Pancreas (tissue), 10 donors: ENCODE results near the gene SGCA. TPM values are rescaled to one million over a fixed set of nuclear protein-coding genes. Genes with fewer than 3 reads are reported as not detected.

Source experiments
- ATAC-seq, 4 donors: fragments of 200-7000 bp; cut with Tn5 transposase; one replicate each; pipeline versions ENCODE4 v1.8.0 to v1.9.1; 2020; ENCODE audit warnings: mild to moderate bottlenecking in 4 of 4, moderate library complexity in 4 of 4
- DNase-seq, 6 donors: peaks; one replicate each; pipeline ENCODE4 v3.0.0-alpha.2; 2020
- FAIRE-seq: peaks from 2 replicates; lab custom pipeline; 2012; peaks lifted over from hg19 to GRCh38; lab: Jason Lieb, UNC
- H3K27ac ChIP-seq, 4 donors: fragments of 200-600 bp; sonication (generic); 1 replicate in 3 of 4; 2 replicates in 1 of 4; pipeline versions ENCODE4 v1.5.0 to v1.8.0; 2020
- H3K27me3 ChIP-seq, 4 donors: fragments of 200-600 bp; one replicate each; pipeline ENCODE4 v1.8.0; 2021
- H3K36me3 ChIP-seq, 3 donors: fragments of 200-600 bp; sonication (generic) in 1 of 3; one replicate each; pipeline versions ENCODE4 v1.5.0 to v1.8.0; 2020 to 2021
- H3K4me1 ChIP-seq, 3 donors: fragments of 200-600 bp; one replicate each; pipeline ENCODE4 v1.8.0; 2021
- H3K4me3 ChIP-seq, 4 donors: fragments of 200-600 bp; sonication (generic) in 2 of 4; one replicate each; pipeline versions ENCODE4 v1.5.0 to v1.8.0; 2020 to 2021
- H3K9me3 ChIP-seq, 4 donors: fragments of 200-600 bp; one replicate each; pipeline ENCODE4 v1.8.0; 2021
- CTCF ChIP-seq, 4 donors: fragments of 200-600 bp; sonication (generic) in 3 of 4; IDR thresholded peaks; one replicate each; pipeline versions ENCODE4 v1.5.0 to v1.8.0; 2021; ENCODE audit warnings: antibody characterized with exemption in 4 of 4
- WGBS, 2 donors: extraction: QIAGEN DNeasy Blood & Tissue Kit; methylation state at CpG; one replicate each; pipeline ENCODE4 v1.1.7; 2013; 5-methylcytosine and 5-hydroxymethylcytosine counted together
- intact Hi-C, 3 donors: fragments of 100-400 bp; cut with DNase I; formaldehyde crosslinking; loops; one replicate each; pipeline versions ENCODE4 v1.11.1 to v1.14.2; 2022
- polyA plus RNA-seq, 2 donors: library from polyadenylated mRNA; stranded (reverse); fragments of 200-250 nt; gene quantifications; one replicate each; pipeline ENCODE4 v1.2.3, GENCODE V29; 2013
- total RNA-seq, 6 donors: library from RNA; stranded (reverse); fragmentation: NEBNext Ultra II Directional in 4 of 6; extraction: Animal tissue kit (Norgen Biotek cat#: 25700) in 4 of 6; gene quantifications; one replicate each; pipeline versions ENCODE4 v1.2.1 to v1.2.4, GENCODE V29; 2021 to 2023
- donor health status: healthy with polysubstance abuse.
- donor health status: DM: no; HTN: no; CAD: no; lungs with moderate emphysema.
- donor health status: DM: no; HTN: no; CAD: no.
- donor health status: control.
- donor health status: control.
- donor health status: Bipolar disorder and iron deficiency.
- donor health status: DM: yes; HTN: yes; CAD: no.
- donor health status: DM: no; HTN: no; CAD: no.
- donor health status: DM: no; HTN: no; CAD: no.
- donor health status: DM: yes; HTN: yes; CAD: no.

The SGCA gene
- total and polyA plus RNA-seq, 8 donors = 0.31 to 3.0 (median 1.1) TPM; not detected in 3

GRCh38 chr17:50127697-50128361 is 38.0 kb upstream of the SGCA start:
- intact Hi-C loops = no loop called here
- no peaks in the 10 kb centered on the region for H3K9me3 ChIP-seq
- WGBS, 2 donors = 75 to 85% methylated on average over 6 of the region's 6 CpGs
- no peak for TF ChIP-seq CTCF (IDR thresholded peaks at IDR 0.05)
- DNase-seq (no peak), ATAC-seq (no peak), FAIRE-seq (no peak)
- peaks cover 0 to 3% (median 2%) of the 10 kb centered on the region in 3 donors for H3K4me1 ChIP-seq
- H3K4me3 ChIP-seq = no peak overlapping the region
- no peaks in the 10 kb centered on the region for H3K36me3 ChIP-seq
- H3K27ac ChIP-seq = no peak overlapping the region
- H3K27me3 ChIP-seq = peaks cover 0 to 8% (median 0%) of the 10 kb centered on the region in 4 donors

GRCh38 chr17:50128441-50129352 is 37.1 kb upstream of the SGCA start:
- no peak for DNase-seq
- TF ChIP-seq CTCF (IDR thresholded peaks at IDR 0.05) = no peak
- H3K36me3 ChIP-seq = no peaks in the 10 kb centered on the region
- no peak overlapping the region for H3K27ac ChIP-seq
- no peak for FAIRE-seq
- ATAC-seq = no peak
- peak overlapping the region in 2 of 4 donors; percentile 11 to 44 for H3K4me3 ChIP-seq
- WGBS, 2 donors = 36 to 37% methylated on average over 28 to 32 of the region's 32 CpGs
- H3K27me3 ChIP-seq = peaks cover 0 to 8% (median 0%) of the 10 kb centered on the region in 4 donors
- peaks cover 0 to 3% (median 2%) of the 10 kb centered on the region in 3 donors for H3K4me1 ChIP-seq
- intact Hi-C loops = no loop called here
- H3K9me3 ChIP-seq = no peaks in the 10 kb centered on the region

- ATAC-seq (peak in 3 of 4 donors; percentile 6 to 13 (median 8)), DNase-seq (no peak), FAIRE-seq (no peak)
- intact Hi-C loops = no loop called here
- Histone ChIP-seq H3K4me1 (peaks cover 0 to 3% (median 2%) of the 10 kb centered on the region in 3 donors), H3K9me3 (no peaks in the 10 kb centered on the region), H3K27me3 (peaks cover 0 to 8% (median 0%) of the 10 kb centered on the region in 4 donors), H3K4me3 (peak overlapping the region in 2 of 4 donors; percentile 11 to 44), H3K36me3 (no peaks in the 10 kb centered on the region), H3K27ac (no peak overlapping the region)
- 2 to 3% methylated on average over 23 to 31 of the region's 31 CpGs for WGBS, 2 donors
- TF ChIP-seq CTCF (IDR thresholded peaks at IDR 0.05) = no peak
These were observed 36.5 kb upstream of the SGCA start for GRCh38 chr17:50129353-50129727.

- peak in 1 of 6 donors; percentile 77 for DNase-seq
- FAIRE-seq = no peak
- 3 to 16% methylated on average over 32 to 83 of the region's 84 CpGs for WGBS, 2 donors
- ATAC-seq = peak in 3 of 4 donors; percentile 36 to 55 (median 49)
- Histone ChIP-seq H3K4me3 (peak within 1 kb of the TSS in 2 of 4 donors; percentile 17 to 44), H3K36me3 (peaks cover 0 to 3% (median 0%) of the 10 kb centered on the region in 3 donors), H3K4me1 (peaks cover 0 to 3% (median 2%) of the 10 kb centered on the region in 3 donors), H3K9me3 (no peaks in the 10 kb centered on the region), H3K27ac (no peak within 1 kb of the TSS), H3K27me3 (peaks cover 0 to 8% (median 0%) of the 10 kb centered on the region in 4 donors)
- TF ChIP-seq CTCF (IDR thresholded peaks at IDR 0.05) = no peak
- intact Hi-C loops = no loop called here
These were observed 35.9 kb upstream of the SGCA start, which contains the start of gene SAMD14 for GRCh38 chr17:50129728-50130558. Gene SAMD14, minus strand, starts transcription at chr17:50130160. Its CDS starts 5,201 bp downstream, at chr17:50124959.
